Smooth muscle cell (in vitro differentiated cells): ENCODE measurements around the gene CHDH. TPM values are rescaled to one million over a fixed set of nuclear protein-coding genes. Genes with fewer than 3 reads are reported as not detected.
A peak's percentile ranks its signal among the peaks of the same experiment; 100 is the strongest.

Experiments
- DNase-seq: peaks from one replicate; lab custom pipeline; 2025; ENCODE audit not compliant: unreplicated experiment; lab: John Stamatoyannopoulos, UW
- H2AFZ ChIP-seq: fragments of 200-600 bp; sonication (generic); 2 replicates; pipeline ENCODE4 v1.6.0; 2016; ENCODE audit warnings: antibody characterized with exemption, low read depth, mild to moderate bottlenecking
- H3F3A ChIP-seq: fragments of 200-600 bp; sonication (generic); 2 replicates; pipeline ENCODE4 v1.6.0; 2017; ENCODE audit warnings: antibody characterized with exemption, low read depth
- H3K27ac ChIP-seq: fragments of 200-600 bp; sonication (generic); 2 replicates; pipeline ENCODE4 v1.5.1; 2016; ENCODE audit warnings: low read depth, mild to moderate bottlenecking
- H3K27me3 ChIP-seq: fragments of 200-600 bp; sonication (generic); 2 replicates; pipeline ENCODE4 v1.6.1; 2016; ENCODE audit warnings: low read depth, mild to moderate bottlenecking
- H3K36me3 ChIP-seq: fragments of 200-600 bp; sonication (generic); 2 replicates; pipeline ENCODE4 v1.5.1; 2016; ENCODE audit warnings: low read depth
- H3K4me1 ChIP-seq: fragments of 200-600 bp; sonication (generic); 2 replicates; pipeline ENCODE4 v1.5.1; 2016; ENCODE audit warnings: low read depth
- H3K4me2 ChIP-seq: fragments of 200-600 bp; sonication (generic); 2 replicates; pipeline ENCODE4 v1.6.0; 2016; ENCODE audit warnings: mild to moderate bottlenecking
- H3K4me3 ChIP-seq: fragments of 200-600 bp; sonication (generic); 2 replicates; pipeline ENCODE4 v1.5.1; 2016; ENCODE audit warnings: mild to moderate bottlenecking
- H3K79me2 ChIP-seq: fragments of 200-600 bp; sonication (generic); 2 replicates; pipeline ENCODE4 v1.6.0; 2016; ENCODE audit warnings: low read depth, mild to moderate bottlenecking
- H3K9ac ChIP-seq: fragments of 200-600 bp; sonication (generic); 2 replicates; pipeline ENCODE4 v1.6.0; 2016; ENCODE audit warnings: low read depth
- H3K9me3 ChIP-seq: fragments of 200-600 bp; sonication (generic); replicated peaks from 2 replicates; pipeline ENCODE4 v1.5.1; 2016; ENCODE audit warnings: low read depth
- H4K20me1 ChIP-seq: fragments of 200-600 bp; sonication (generic); 2 replicates; pipeline ENCODE4 v1.6.0; 2016; ENCODE audit warnings: low read depth
- CTCF ChIP-seq: fragments of 200-600 bp; sonication (generic); IDR thresholded peaks from 2 replicates; pipeline ENCODE4 v1.5.1; 2017; ENCODE audit warnings: borderline replicate concordance, mild to moderate bottlenecking, antibody characterized with exemption; ENCODE audit not compliant: insufficient read depth, poor library complexity, severe bottlenecking
- WGBS: methylation state at CpG from one replicate; pipeline ENCODE4 v1.1.7; 2016; ENCODE audit warnings: low lambda C conversion rate; 5-methylcytosine and 5-hydroxymethylcytosine counted together
- polyA plus RNA-seq: library from polyadenylated mRNA; unstranded; fragments of >200 nt; fragmentation: Nextera tagmentation; extraction: Ambion mirVana; gene quantifications from 2 replicates; pipeline ENCODE4 v1.2.1, GENCODE V29; 2016
- total RNA-seq: library from RNA; depleted of rRNA; stranded (reverse); fragments of >200 nt; gene quantifications from 2 replicates; pipeline ENCODE4 v1.2.3, GENCODE V29; 2014

Gene CHDH
- total RNA-seq (0.36 TPM in 1 of 2 replicates, not detected in the other), polyA plus RNA-seq (0.51 and 0.60 TPM in 2 replicates)

GRCh38 chr3:53846134-53846850 is at the start of gene CHDH, which contains the start of gene IL17RB:
Gene CHDH, minus strand, starts transcription at chr3:53846419. Its CDS starts 22,411 bp downstream, at chr3:53824008.
Gene IL17RB, plus strand, starts transcription at chr3:53846568. Its CDS starts 21 bp downstream, at chr3:53846589.
- WGBS, result 6% methylated on average over 70 of the region's 91 CpGs
- Histone ChIP-seq H3K79me2 (no peaks in the 10 kb centered on the region), H4K20me1 (no peaks in the 10 kb centered on the region), H3K27ac (no peak within 1 kb of the TSS), H2AFZ (peak within 1 kb of the TSS; percentile 93), H3K9me3 (no peaks in the 10 kb centered on the region), H3K4me1 (peaks cover 3% of the 10 kb centered on the region), H3K9ac (no peak within 1 kb of the TSS), H3K27me3 (peaks cover 42% of the 10 kb centered on the region), H3K4me3 (peak within 1 kb of the TSS; percentile 75), H3F3A (no peaks in the 10 kb centered on the region), H3K4me2 (peak within 1 kb of the TSS; percentile 97), H3K36me3 (no peaks in the 10 kb centered on the region)
- no peak for DNase-seq
- TF ChIP-seq CTCF, result no peak

- WGBS, result 64% methylated on average over 4 of the region's 4 CpGs
- TF ChIP-seq CTCF, result no peak
- Histone ChIP-seq H3K9ac (peak overlapping the region; percentile 86), H3K4me3 (peak overlapping the region; percentile 92), H3K27me3 (peaks cover 30% of the 10 kb centered on the region), H3F3A (no peaks in the 10 kb centered on the region), H3K4me2 (peak overlapping the region; percentile 85), H3K79me2 (peaks cover 41% of the 10 kb centered on the region), H4K20me1 (peaks cover 37% of the 10 kb centered on the region), H2AFZ (peak overlapping the region; percentile 50), H3K36me3 (no peaks in the 10 kb centered on the region), H3K4me1 (peaks cover 13% of the 10 kb centered on the region), H3K9me3 (no peaks in the 10 kb centered on the region), H3K27ac (peak overlapping the region; percentile 96)
- no peak for DNase-seq
These were observed 46.0 kb upstream of the CHDH start for GRCh38 chr3:53892286-53892637.

GRCh38 chr3:53891497-53892285 is 45.5 kb upstream of the CHDH start, which contains the start of gene SELENOK:
Gene SELENOK, minus strand, starts transcription at chr3:53891859.
- Histone ChIP-seq H2AFZ (peak within 1 kb of the TSS; percentile 50), H3K27ac (peak within 1 kb of the TSS; percentile 96), H3K4me1 (peaks cover 13% of the 10 kb centered on the region), H3K79me2 (peaks cover 43% of the 10 kb centered on the region), H3K9ac (peak within 1 kb of the TSS; percentile 99), H3K27me3 (peaks cover 24% of the 10 kb centered on the region), H3K36me3 (no peaks in the 10 kb centered on the region), H3K4me3 (peak within 1 kb of the TSS; percentile 92), H3F3A (no peaks in the 10 kb centered on the region), H4K20me1 (peaks cover 43% of the 10 kb centered on the region), H3K9me3 (no peaks in the 10 kb centered on the region), H3K4me2 (peak within 1 kb of the TSS; percentile 95)
- no peak for TF ChIP-seq CTCF
- WGBS, result 1% methylated on average over 73 of the region's 73 CpGs
- DNase-seq, result peak; percentile 87
